MM.1S (cell line): ENCODE results near the gene FBXL13.

ENCODE experiments used
- EZH2 ChIP-seq: fragments of 300-600 bp; sonication (generic); optimal IDR thresholded peaks from 2 replicates; pipeline ENCODE3; 2017; ENCODE audit warnings: low read depth, mild to moderate bottlenecking, antibody characterized with exemption, low read length, mixed read lengths
- EZH2phosphoT487 ChIP-seq: fragments of 300-600 bp; sonication (generic); IDR thresholded peaks from 2 replicates; pipeline ENCODE4 v1.6.1; 2018; ENCODE audit warnings: antibody characterized with exemption, low read length
- TF ChIP-seq, protein P1 (sequence below): fragments of 300-600 bp; sonication (generic); IDR thresholded peaks from 2 replicates; pipeline ENCODE4 v1.5.1; 2016; ENCODE audit warnings: antibody characterized with exemption, low read length, mixed read lengths

- TF ChIP-seq, protein P1, sequence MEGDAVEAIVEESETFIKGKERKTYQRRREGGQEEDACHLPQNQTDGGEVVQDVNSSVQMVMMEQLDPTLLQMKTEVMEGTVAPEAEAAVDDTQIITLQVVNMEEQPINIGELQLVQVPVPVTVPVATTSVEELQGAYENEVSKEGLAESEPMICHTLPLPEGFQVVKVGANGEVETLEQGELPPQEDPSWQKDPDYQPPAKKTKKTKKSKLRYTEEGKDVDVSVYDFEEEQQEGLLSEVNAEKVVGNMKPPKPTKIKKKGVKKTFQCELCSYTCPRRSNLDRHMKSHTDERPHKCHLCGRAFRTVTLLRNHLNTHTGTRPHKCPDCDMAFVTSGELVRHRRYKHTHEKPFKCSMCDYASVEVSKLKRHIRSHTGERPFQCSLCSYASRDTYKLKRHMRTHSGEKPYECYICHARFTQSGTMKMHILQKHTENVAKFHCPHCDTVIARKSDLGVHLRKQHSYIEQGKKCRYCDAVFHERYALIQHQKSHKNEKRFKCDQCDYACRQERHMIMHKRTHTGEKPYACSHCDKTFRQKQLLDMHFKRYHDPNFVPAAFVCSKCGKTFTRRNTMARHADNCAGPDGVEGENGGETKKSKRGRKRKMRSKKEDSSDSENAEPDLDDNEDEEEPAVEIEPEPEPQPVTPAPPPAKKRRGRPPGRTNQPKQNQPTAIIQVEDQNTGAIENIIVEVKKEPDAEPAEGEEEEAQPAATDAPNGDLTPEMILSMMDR: no peak
- no peak for TF ChIP-seq EZH2
- no peak for TF ChIP-seq EZH2phosphoT487
Measured at GRCh38 chr7:103106005-103106702, 31.6 kb upstream of the FBXL13 start.
